GM12878 (cell line): Measurements from ENCODE around the gene MXI1. TPM values are rescaled to one million over a fixed set of nuclear protein-coding genes. Genes with fewer than 3 reads are reported as not detected.

Experiments used
- ATAC-seq: fragments of 200-7000 bp; cut with Tn5 transposase; 3 replicates; pipeline ENCODE4 v1.9.1; 2020; ENCODE audit warnings: mild to moderate bottlenecking, moderate library complexity
- BruUV-seq: library from RNA; stranded (reverse); fragments of 400-500 nt; replicated peaks from 2 replicates; lab custom pipeline; 2021; lab: Mats Ljungman, UMichigan
- CTCF ChIA-PET: fragments of 300-600 bp; sonication (Branson Sonifier 250); formaldehyde crosslinking; extraction: SDS; loops from one replicate; lab custom pipeline; 2021; ENCODE audit warnings: inconsistent platforms; lab: Yijun Ruan, JAX
- POLR2A ChIA-PET: fragments of 350-600 bp; formaldehyde crosslinking; extraction: SDS; loops from one replicate; lab custom pipeline; 2021; ENCODE audit warnings: inconsistent platforms; lab: Charles Lee
- RAD21 ChIA-PET: fragments of 300-600 bp; sonication (Branson Sonifier 250); formaldehyde crosslinking; loops from one replicate; lab custom pipeline; 2023; ENCODE audit warnings: antibody characterized with exemption; ENCODE audit not compliant: unreplicated experiment; lab: Charles Lee
- SMC1A ChIA-PET: fragments of 300-600 bp; sonication (Branson Sonifier 250); formaldehyde crosslinking; loops from one replicate; lab custom pipeline; 2023; ENCODE audit not compliant: unreplicated experiment, uncharacterized antibody; lab: Charles Lee
- DNase-seq: peaks from one replicate; pipeline ENCODE4 v3.0.0-alpha.2; 2011; ENCODE audit warnings: low read depth, low spot score
- FAIRE-seq: peaks from 3 replicates; lab custom pipeline; 2011; peaks lifted over from hg19 to GRCh38; lab: Jason Lieb, UNC
- H2AFZ ChIP-seq: 2 replicates; pipeline ENCODE4 v1.6.0; 2011; ENCODE audit warnings: low read depth, low read length, control low read depth; ENCODE audit not compliant: control insufficient read depth
- H3K27ac ChIP-seq: 2 replicates; pipeline ENCODE4 v1.5.1; 2011; ENCODE audit warnings: control low read depth; ENCODE audit not compliant: control insufficient read depth, insufficient read depth
- H3K27me3 ChIP-seq, 2 experiments: replicated peaks in 1 of 2; 2 replicates each; pipeline versions ENCODE4 v1.6.0 to v1.6.1; 2011; ENCODE audit warnings: low read length in 1 of 2; ENCODE audit not compliant: control insufficient read depth in 2 of 2, insufficient read depth in 2 of 2
- H3K36me3 ChIP-seq, 2 experiments: 2 replicates each; pipeline ENCODE4 v1.5.1; 2011; ENCODE audit warnings: low read length in 1 of 2; ENCODE audit not compliant: control insufficient read depth in 2 of 2, insufficient read depth in 2 of 2
- H3K4me1 ChIP-seq: 2 replicates; pipeline ENCODE4 v1.6.1; 2011; ENCODE audit warnings: mild to moderate bottlenecking, low read length, moderate library complexity, mixed read lengths; ENCODE audit not compliant: control insufficient read depth, insufficient read depth
- H3K4me2 ChIP-seq: 2 replicates; pipeline ENCODE4 v1.6.0; 2011; ENCODE audit warnings: control low read depth; ENCODE audit not compliant: control insufficient read depth, insufficient read depth
- H3K4me3 ChIP-seq: fragments of 200-600 bp; sonication (generic); 2 replicates; pipeline ENCODE4 v1.5.1; 2016
- H3K79me2 ChIP-seq: 2 replicates; pipeline ENCODE4 v1.6.0; 2011; ENCODE audit warnings: low read length; ENCODE audit not compliant: control insufficient read depth, insufficient read depth
- H3K9ac ChIP-seq: 2 replicates; pipeline ENCODE4 v1.8.0; 2011; ENCODE audit warnings: low read length, control low read depth, mixed read lengths; ENCODE audit not compliant: control insufficient read depth, insufficient read depth
- H3K9me3 ChIP-seq: replicated peaks from 3 replicates; pipeline ENCODE4 v1.5.1; 2011; ENCODE audit warnings: mild to moderate bottlenecking, low read length; ENCODE audit not compliant: control insufficient read depth, insufficient read depth
- H4K20me1 ChIP-seq: 2 replicates; pipeline ENCODE4 v1.6.0; 2011; ENCODE audit not compliant: control insufficient read depth, insufficient read depth
- BHLHE40 ChIP-seq, 2 experiments: fragments of 450-650 bp in 1 of 2; IDR thresholded peaks; 2 replicates each; pipeline ENCODE4 v1.6.1; 2011 to 2017; ENCODE audit warnings: low read depth in 2 of 2, borderline replicate concordance in 1 of 2, improper control_type of control experiment in 1 of 2, low read length in 1 of 2, mild to moderate bottlenecking in 1 of 2
- BMI1 ChIP-seq: fragments of 450-650 bp; IDR thresholded peaks from 2 replicates; pipeline ENCODE4 v1.6.1; 2016; ENCODE audit warnings: mild to moderate bottlenecking, moderate library complexity, borderline replicate concordance
- BRCA1 ChIP-seq: IDR thresholded peaks from 2 replicates; pipeline ENCODE4 v1.6.1; 2011; ENCODE audit warnings: low read depth, low read length, improper control_type of control experiment
- CBX5 ChIP-seq: sonication (generic); IDR thresholded peaks from 2 replicates; pipeline ENCODE4 v1.6.1; 2016; ENCODE audit warnings: low read depth, moderate library complexity, mild to moderate bottlenecking, inconsistent platforms
- CEBPB ChIP-seq, 2 experiments: fragments of 150-350 bp in 1 of 2; IDR thresholded peaks; 2 replicates each; pipeline ENCODE4 v1.6.1; 2012 to 2014; ENCODE audit warnings: low read depth in 2 of 2, low read length in 2 of 2, borderline replicate concordance in 1 of 2, inconsistent platforms in 1 of 2
- CHD2 ChIP-seq: IDR thresholded peaks from 2 replicates; pipeline ENCODE4 v1.6.1; 2011; ENCODE audit warnings: low read depth, low read length, improper control_type of control experiment, borderline replicate concordance
- FOXK2 ChIP-seq: fragments of 450-650 bp; IDR thresholded peaks from 2 replicates; pipeline ENCODE4 v1.6.1; 2017; ENCODE audit warnings: mild to moderate bottlenecking, moderate library complexity
- HDAC2 ChIP-seq: fragments of 200-600 bp; sonication (generic); IDR thresholded peaks from 2 replicates; pipeline ENCODE4 v1.6.1; 2017
- IKZF1 ChIP-seq: fragments of 450-650 bp; conservative IDR thresholded peaks from 2 replicates; pipeline ENCODE4 v1.6.1; 2017; ENCODE audit warnings: antibody characterized with exemption, mild to moderate bottlenecking
- IRF4 ChIP-seq: IDR thresholded peaks from 2 replicates; pipeline ENCODE4 v1.6.1; 2011; ENCODE audit warnings: low read depth, low read length
- KAT2A ChIP-seq: conservative IDR thresholded peaks from 2 replicates; pipeline ENCODE4 v1.6.1; 2011; ENCODE audit warnings: low read depth, low read length; ENCODE audit not compliant: control insufficient read depth
- KDM1A ChIP-seq: fragments of 200-600 bp; sonication (generic); IDR thresholded peaks from 2 replicates; pipeline ENCODE4 v1.6.1; 2016; ENCODE audit warnings: borderline replicate concordance
- NFXL1 ChIP-seq: fragments of 450-650 bp; IDR thresholded peaks from 2 replicates; pipeline ENCODE4 v1.6.1; 2017; ENCODE audit warnings: antibody characterized with exemption, mild to moderate bottlenecking, borderline replicate concordance
- NFYB ChIP-seq: IDR thresholded peaks from 2 replicates; pipeline ENCODE4 v1.6.1; 2011; ENCODE audit warnings: low read depth, mild to moderate bottlenecking, low read length, improper control_type of control experiment, moderate library complexity; ENCODE audit not compliant: insufficient read depth
- NR2F1 ChIP-seq: fragments of 450-650 bp; conservative IDR thresholded peaks from 2 replicates; pipeline ENCODE4 v1.6.1; 2017; ENCODE audit warnings: mild to moderate bottlenecking
- PKNOX1 ChIP-seq: fragments of 450-650 bp; IDR thresholded peaks from 2 replicates; pipeline ENCODE4 v1.6.1; 2016; ENCODE audit warnings: mild to moderate bottlenecking
- POLR2A ChIP-seq: IDR thresholded peaks from 2 replicates; pipeline ENCODE4 v1.6.1; 2011; ENCODE audit warnings: low read depth, mild to moderate bottlenecking, low read length
- RCOR1 ChIP-seq: conservative IDR thresholded peaks from 2 replicates; pipeline ENCODE4 v1.6.1; 2012; ENCODE audit warnings: low read depth, low read length, improper control_type of control experiment
- RELA ChIP-seq: fragments of 450-650 bp; IDR thresholded peaks from 2 replicates; pipeline ENCODE4 v1.8.0; 2014; ENCODE audit warnings: borderline replicate concordance; ENCODE audit not compliant: partially characterized antibody
- SMAD5 ChIP-seq: IDR thresholded peaks from 2 replicates; pipeline ENCODE4 v1.6.1; 2016; ENCODE audit warnings: antibody characterized with exemption, low read depth
- SREBF1 ChIP-seq: IDR thresholded peaks from 2 replicates; pipeline ENCODE4 v1.6.1; 2012; ENCODE audit warnings: mild to moderate bottlenecking, low read length
- WRNIP1 ChIP-seq: IDR thresholded peaks from 2 replicates; pipeline ENCODE4 v1.6.1; 2011; ENCODE audit warnings: low read depth, low read length, improper control_type of control experiment, borderline replicate concordance
- YY1 ChIP-seq: IDR thresholded peaks from 2 replicates; pipeline ENCODE4 v1.6.1; 2011; ENCODE audit warnings: low read depth, mild to moderate bottlenecking, low read length
- ZNF274 ChIP-seq: IDR thresholded peaks from one replicate; pipeline ENCODE4 v1.8.0; 2011; ENCODE audit not compliant: insufficient read length, insufficient read depth
- WGBS: methylation state at CpG from one replicate; pipeline ENCODE4 v1.1.6; 2016; ENCODE audit warnings: low lambda C conversion rate; ENCODE audit not compliant: insufficient replicate concordance, insufficient coverage; ENCODE audit errors: missing lambda C conversion rate; 5-methylcytosine and 5-hydroxymethylcytosine counted together
- in situ Hi-C: fragments of 300-500 bp; cut with MboI; formaldehyde crosslinking; loops from 9 replicates; pipeline ENCODE4 v1.14.3; 2018; ENCODE audit warnings: mixed read lengths
- intact Hi-C: fragments of 100-400 bp; cut with micrococcal nuclease; formaldehyde crosslinking; loops from one replicate; pipeline ENCODE4 v1.14.2; 2022; ENCODE audit not compliant: unreplicated experiment
- polyA plus RNA-seq, 11 experiments: library from polyadenylated mRNA; depleted of rRNA in 4 of 11; unstranded in 6 of 11; stranded (reverse) in 5 of 11; fragments of >200 nt; fragmentation: Nextera tagmentation in 4 of 11; fragmentation: Illumina TruSeq in 1 of 11; extraction: Ambion mirVana in 4 of 11; extraction: Trizol in 1 of 11; gene quantifications; 1 replicate in 1 of 11; 2 replicates in 10 of 11; pipeline versions ENCODE4 v1.2.1 to v1.2.3, GENCODE V29; 2011 to 2016; ENCODE audit warnings: inconsistent platforms in 2 of 11, missing spikeins in 2 of 11, low read depth in 1 of 11
- total RNA-seq, 4 experiments: library from RNA; depleted of rRNA in 3 of 4; stranded (reverse); fragments of >200 nt in 3 of 4; fragmentation: Illumina TruSeq in 1 of 4; extraction: Trizol in 1 of 4; gene quantifications; 2 replicates each; pipeline versions ENCODE4 v1.2.1 to v1.2.3, GENCODE V29; 2013 to 2021

Gene MXI1
- total and polyA plus RNA-seq, 10 of the 15 experiments (the other 5 are each of a cell fraction or from before 2014, with no cell fraction given), result 0.23 to 8.0 (median 0.41) TPM

DNA sequence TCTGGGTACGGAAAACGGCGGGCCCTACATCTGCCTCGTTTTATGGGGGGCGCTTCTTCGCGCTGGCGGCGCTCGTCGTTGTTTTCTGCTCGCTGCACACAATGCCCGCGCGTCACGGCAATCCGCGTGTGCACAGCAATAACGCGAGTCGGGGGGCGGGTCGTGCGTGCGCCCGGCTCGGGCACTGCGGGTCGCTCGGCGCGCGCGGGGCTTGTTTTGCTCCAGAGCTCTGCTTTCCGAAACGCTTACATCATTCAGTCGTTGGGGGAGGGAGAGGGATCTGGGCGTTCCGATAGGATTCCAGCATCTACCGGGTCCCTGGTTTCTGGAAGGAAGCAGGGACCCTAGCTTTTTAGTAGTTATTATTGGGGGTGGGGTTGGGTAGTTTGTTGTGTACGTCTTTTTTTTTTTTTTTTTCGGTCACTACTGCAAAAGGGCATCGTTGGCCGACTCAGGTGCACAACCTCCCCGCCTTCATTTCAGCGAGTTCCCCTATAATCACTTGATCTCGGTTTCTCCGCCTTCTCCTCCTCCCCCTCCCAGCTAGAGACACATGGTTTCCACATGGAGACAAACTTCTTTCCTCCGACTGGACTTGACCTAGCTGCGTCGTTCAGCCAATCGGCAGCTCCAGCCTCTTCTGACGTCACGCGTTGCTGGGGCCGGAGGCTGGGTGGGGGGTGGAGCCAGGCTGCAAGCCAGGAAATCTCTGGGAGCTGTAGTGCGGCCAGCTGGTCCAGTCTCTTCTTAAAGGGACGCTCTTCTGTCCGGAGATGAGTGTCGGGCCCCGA lies 3.5 kb downstream of the MXI1 start:
- in situ Hi-C loops, result no loop called here
- intact Hi-C loops, result loop anchor here (5.0 kb wide), 1 partner anchor 74 kb away; no protein-coding TSS in a partner anchor
- H3K9ac ChIP-seq, result peak overlapping the region; percentile 45
- H3K9me3 ChIP-seq, result no peaks in the 10 kb centered on the region
- H3K4me1 ChIP-seq, result peaks cover 22% of the 10 kb centered on the region
- peak; percentile 90 for DNase-seq
- H4K20me1 ChIP-seq, result no peaks in the 10 kb centered on the region
- no TSS peak for BruUV-seq
- no peaks in the 10 kb centered on the region; the same call in 1 of the 2 replicates for H3K79me2 ChIP-seq
- ATAC-seq, result peak; percentile 87
- no peak overlapping the region for H3K27ac ChIP-seq
- ChIA-PET SMC1A (interaction anchor here (0.7 to 8.8 kb wide), 12 partner anchors 11 to 203 kb away, joined by 3 to 67 read pairs (median 4); partner anchors contain the start of gene ADD3), CTCF (interaction anchor here (0.6 to 11.0 kb wide), 11 partner anchors 11 to 327 kb away, joined by 3 to 62 read pairs (median 4); no protein-coding TSS in a partner anchor), POLR2A (interaction anchor here (0.6 to 2.0 kb wide), 13 partner anchors 9 to 210 kb away, joined by 3 to 10 read pairs (median 5); no protein-coding TSS in a partner anchor), RAD21 (interaction anchor here (0.6 to 1.7 kb wide), 13 partner anchors 11 to 867 kb away, joined by 3 to 8 read pairs (median 3); no protein-coding TSS in a partner anchor)
- whole genome bisulfite sequencing, result under 1% methylated on average over 55 of the region's 61 CpGs
- peaks cover 4 to 7% of the 10 kb centered on the region in 2 experiments; a peak in 3 of 4 replicates for H3K27me3 ChIP-seq
- H3K4me3 ChIP-seq, result peak overlapping the region; percentile 73
- peak overlapping the region; percentile 97 for H3K4me2 ChIP-seq
- H2AFZ ChIP-seq, result peak overlapping the region; percentile 85
- no peaks in the 10 kb centered on the region for H3K36me3 ChIP-seq
- peak; percentile 74 for FAIRE-seq
- TF ChIP-seq NFXL1 (no peak), IKZF1 (peak; percentile 54), WRNIP1 (no peak), RCOR1 (no peak), CHD2 (peak; percentile 88), BHLHE40 (IDR thresholded peaks at IDR 0.05; ENCODE audit: borderline replicate concordance in 1 of 2, low read depth in 2 of 2, low read length in 1 of 2) (peak; percentile 66 to 85; a peak in 3 of 4 replicates), NFYB (peak; percentile 99), BMI1 (no peak), KAT2A (no peak), HDAC2 (no peak), NR2F1 (no peak), RELA (no peak), YY1 (no peak), KDM1A (no peak), SMAD5 (no peak), FOXK2 (no peak), CEBPB (IDR thresholded peaks at IDR 0.05; ENCODE audit: borderline replicate concordance in 1 of 2, low read depth in 2 of 2, low read length in 2 of 2) (peak in 1 of 2 experiments; percentile 97; a peak in 1 of 4 replicates), SREBF1 (no peak), IRF4 (no peak), CBX5 (no peak), PKNOX1 (no peak; the same call in 1 of the 2 replicates), ZNF274 (no peak), POLR2A (peak; percentile 65), BRCA1 (no peak)
